HFF-Myc (cell line): ENCODE results near the gene TNIK.
"Not testable (repeated sequence)": the region's sequence is repeated elsewhere in the genome, so short reads cannot be mapped to it uniquely, and the experiment has no call there.

Experiments
- DNase-seq: peaks from one replicate; pipeline ENCODE4 v3.0.0-alpha.2; 2011; ENCODE audit warnings: low read depth; ENCODE audit errors: extremely low read depth
- H3K4me3 ChIP-seq: replicated peaks from 2 replicates; pipeline ENCODE4 v1.5.1; 2011; ENCODE audit warnings: low read depth, mild to moderate bottlenecking, control low read depth, low read length
- TF ChIP-seq, protein P1 (sequence below): IDR thresholded peaks from 2 replicates; pipeline ENCODE4 v1.5.1; 2012; ENCODE audit warnings: mild to moderate bottlenecking, low read depth, low read length, control low read depth; ENCODE audit errors: missing control alignments

The TNIK gene

DNA sequence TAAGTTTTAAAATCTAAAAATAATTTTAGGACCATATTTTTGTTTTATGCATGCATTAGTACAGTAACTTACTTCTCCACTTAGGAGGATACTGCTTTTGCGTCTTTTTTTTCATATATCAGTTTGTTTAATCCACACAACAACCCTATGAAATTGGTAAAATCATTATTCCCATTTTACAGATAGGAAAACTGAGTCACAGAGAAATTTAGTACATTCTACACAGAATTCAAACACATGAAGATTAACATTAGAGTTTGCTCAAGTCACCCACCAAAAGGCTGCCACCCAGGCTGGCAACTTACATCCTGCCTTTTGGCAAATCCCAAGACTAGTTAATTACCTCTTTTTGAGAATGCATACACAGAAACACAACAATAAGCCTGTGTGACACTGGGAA lies 28.7 kb downstream of the TNIK start:
- no peak overlapping the region for H3K4me3 ChIP-seq
- no peak for DNase-seq
- TF ChIP-seq, protein P1, sequence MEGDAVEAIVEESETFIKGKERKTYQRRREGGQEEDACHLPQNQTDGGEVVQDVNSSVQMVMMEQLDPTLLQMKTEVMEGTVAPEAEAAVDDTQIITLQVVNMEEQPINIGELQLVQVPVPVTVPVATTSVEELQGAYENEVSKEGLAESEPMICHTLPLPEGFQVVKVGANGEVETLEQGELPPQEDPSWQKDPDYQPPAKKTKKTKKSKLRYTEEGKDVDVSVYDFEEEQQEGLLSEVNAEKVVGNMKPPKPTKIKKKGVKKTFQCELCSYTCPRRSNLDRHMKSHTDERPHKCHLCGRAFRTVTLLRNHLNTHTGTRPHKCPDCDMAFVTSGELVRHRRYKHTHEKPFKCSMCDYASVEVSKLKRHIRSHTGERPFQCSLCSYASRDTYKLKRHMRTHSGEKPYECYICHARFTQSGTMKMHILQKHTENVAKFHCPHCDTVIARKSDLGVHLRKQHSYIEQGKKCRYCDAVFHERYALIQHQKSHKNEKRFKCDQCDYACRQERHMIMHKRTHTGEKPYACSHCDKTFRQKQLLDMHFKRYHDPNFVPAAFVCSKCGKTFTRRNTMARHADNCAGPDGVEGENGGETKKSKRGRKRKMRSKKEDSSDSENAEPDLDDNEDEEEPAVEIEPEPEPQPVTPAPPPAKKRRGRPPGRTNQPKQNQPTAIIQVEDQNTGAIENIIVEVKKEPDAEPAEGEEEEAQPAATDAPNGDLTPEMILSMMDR = no peak

DNA sequence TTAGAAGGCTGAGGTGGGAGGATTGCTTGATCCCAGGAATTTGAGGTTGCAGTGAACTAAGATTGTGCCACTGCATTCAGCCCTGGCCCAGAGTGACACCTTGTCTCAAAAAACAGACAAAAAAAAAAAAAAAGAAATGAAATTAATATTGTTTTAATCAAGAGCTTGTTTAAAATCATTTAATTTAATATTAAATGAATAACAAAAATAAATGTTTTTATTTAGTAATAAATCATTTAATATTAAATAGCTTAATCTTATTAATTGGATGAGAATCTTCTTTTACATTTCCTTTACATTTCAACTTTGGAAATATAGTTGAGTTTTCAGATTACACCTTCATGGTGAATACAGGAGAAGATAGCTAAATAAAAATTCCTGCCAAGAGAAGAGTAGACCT lies 29.7 kb downstream of the TNIK start:
- TF ChIP-seq, protein P1 = no peak
- H3K4me3 ChIP-seq = no peak overlapping the region
- no peak for DNase-seq

DNA sequence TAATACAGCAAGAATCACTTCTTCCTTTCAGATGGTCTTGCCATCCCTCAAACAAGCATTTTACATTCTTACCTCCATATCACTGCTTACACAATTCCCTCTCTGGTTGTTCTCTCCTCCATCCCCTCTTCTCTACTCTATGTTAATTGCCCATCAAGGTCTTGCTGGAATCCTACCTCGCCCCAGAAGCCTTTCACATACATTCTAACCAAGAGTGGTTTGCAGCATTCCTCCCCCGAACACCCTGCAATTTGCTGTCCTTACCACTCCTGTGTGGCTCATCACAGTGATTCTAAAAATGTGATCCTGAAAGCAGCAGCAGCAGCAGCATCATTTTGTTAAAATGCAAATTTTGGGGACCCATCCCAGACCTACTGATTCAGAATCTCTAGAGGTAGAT lies 30.6 kb downstream of the TNIK start:
- TF ChIP-seq, protein P1 = no peak
- DNase-seq = no peak

DNA sequence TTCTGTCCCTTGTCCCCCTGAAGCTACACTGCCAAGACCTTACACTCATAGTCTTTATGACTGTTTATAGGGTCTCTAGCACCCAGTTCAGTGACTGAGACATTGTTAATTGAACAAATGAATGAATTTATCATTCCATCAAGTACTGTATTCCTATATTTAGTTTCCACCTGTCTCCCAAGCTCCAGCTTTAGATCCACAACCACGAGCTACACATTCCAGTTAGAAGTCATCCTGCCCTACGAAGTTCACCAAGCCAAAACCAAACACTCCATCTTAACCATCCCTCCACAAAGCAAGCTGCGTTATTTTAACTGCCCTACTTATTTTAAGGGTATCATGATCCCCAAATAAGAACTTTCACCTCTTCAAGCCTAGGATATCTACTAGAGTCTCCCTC lies 31.3 kb downstream of the TNIK start:
- no peak overlapping the region for H3K4me3 ChIP-seq
- no peak for DNase-seq
- TF ChIP-seq, protein P1 = no peak

More for the DNA sequence above, 30.6 kb downstream of the TNIK start:
- no peak overlapping the region for H3K4me3 ChIP-seq

DNA sequence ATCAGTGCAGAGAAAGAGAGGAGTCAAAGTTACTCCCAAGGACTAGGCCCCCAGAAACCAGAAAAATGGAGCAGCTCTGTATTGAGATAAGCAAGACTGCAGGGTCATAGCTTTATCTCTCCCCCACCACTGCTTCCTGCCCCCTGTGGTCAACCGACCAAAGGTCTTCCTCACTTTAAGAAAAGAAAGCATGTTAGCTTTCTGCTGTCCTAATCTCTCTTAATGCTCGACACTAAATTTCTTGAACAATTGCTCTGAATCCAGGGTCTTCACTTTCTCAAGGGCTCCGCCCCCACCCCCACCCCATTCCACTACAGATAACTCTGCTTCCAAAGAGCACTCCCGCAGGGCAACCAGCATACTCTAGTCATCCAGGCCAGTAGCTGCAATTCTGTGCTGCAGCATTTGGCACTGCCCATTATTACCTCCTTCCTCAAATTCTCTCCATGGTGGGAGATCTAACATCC lies 31.9 kb downstream of the TNIK start:
- H3K4me3 ChIP-seq = no peak overlapping the region
- DNase-seq = no peak
- TF ChIP-seq, protein P1 = no peak

DNA sequence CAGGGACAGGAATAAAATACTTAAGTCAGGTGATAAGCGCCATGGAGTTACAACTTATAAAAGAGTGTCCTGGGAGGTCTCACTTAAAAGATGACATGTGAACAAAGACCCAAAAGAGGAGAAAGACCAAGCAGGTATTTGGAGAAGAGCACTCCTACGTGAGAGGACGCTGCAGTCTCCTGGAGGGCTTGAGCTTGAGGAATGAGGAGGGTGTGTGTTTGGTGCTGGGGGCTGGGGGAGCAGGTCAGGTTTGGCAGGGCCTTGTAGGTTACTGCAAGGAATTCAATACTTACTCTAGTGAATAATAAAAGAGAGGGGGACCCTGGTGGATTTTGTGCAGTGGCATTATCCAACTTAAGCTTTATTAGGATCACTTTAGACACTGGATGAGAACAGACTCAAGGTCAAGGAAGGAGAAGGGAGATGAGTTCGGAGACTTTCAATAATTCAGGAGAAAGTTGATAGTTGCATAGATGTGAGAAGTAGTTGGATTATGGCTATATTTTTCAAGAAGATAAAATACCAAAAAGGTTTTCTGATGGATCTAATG lies 32.4 kb downstream of the TNIK start:
- no peak for DNase-seq
- no peak overlapping the region for H3K4me3 ChIP-seq
- TF ChIP-seq, protein P1 = no peak

DNA sequence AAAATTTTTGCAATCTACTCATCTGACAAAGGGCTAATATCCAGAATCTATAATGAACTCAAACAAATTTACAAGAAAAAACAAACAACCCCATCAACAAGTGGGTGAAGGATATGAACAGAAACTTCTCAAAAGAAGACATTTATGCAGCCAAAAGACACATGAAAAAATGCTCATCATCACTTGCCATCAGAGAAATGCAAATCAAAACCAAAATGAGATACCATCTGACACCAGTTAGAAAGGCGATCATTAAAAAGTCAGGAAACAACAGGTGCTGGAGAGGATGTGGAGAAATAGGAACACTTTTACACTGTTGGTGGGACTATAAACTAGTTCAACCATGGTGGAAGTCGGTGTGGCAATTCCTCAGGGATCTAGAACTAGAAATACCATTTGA lies 36.1 kb downstream of the TNIK start:
- not testable (repeated sequence) for DNase-seq

DNA sequence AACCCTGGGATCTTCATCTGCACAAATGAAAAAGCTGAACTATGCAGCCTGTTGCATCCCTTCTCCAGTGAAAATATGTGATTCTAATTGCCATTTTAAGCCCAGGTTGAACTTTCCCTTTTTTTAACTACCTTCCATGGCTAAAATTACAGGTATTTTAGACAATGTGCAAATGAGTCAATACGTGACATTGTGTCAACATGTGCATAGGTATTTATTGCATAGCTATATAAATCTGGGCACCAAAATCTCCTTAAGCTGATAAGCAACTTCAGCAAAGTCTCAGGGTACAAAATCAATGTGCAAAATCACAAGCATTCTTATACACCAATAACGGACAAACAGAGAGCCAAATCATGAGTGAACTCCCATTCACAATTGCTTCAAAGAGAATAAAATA lies 37.4 kb downstream of the TNIK start:
- not testable (repeated sequence) for H3K4me3 ChIP-seq, DNase-seq

More for the DNA sequence above, 36.1 kb downstream of the TNIK start:
- H3K4me3 ChIP-seq = not testable (repeated sequence)
